Upper lobe of left lung (tissue), 4 donors: ENCODE measurements around the gene PRR33.

Source experiments
- EP300 ChIP-seq, 4 donors: sonication (generic); formaldehyde crosslinking; IDR thresholded peaks; one replicate each; pipeline ENCODE4 v1.5.1; 2017; ENCODE audit warnings: antibody characterized with exemption in 4 of 4, control low read depth in 2 of 4
- POLR2A ChIP-seq, 4 donors: fragments of 450-650 bp; IDR thresholded peaks; one replicate each; pipeline ENCODE4 v1.5.1; 2016 to 2017; ENCODE audit warnings: antibody characterized with exemption in 4 of 4, mild to moderate bottlenecking in 2 of 4
- POLR2AphosphoS5 ChIP-seq, 2 donors: sonication (generic); formaldehyde crosslinking; IDR thresholded peaks; one replicate each; pipeline ENCODE4 v1.5.1; 2017; ENCODE audit warnings: antibody characterized with exemption in 2 of 2
- TF ChIP-seq, protein P1 (sequence below), 6 experiments: fragments of 450-650 bp in 4 of 6; fragments of 200-600 bp in 2 of 6; sonication (generic) in 2 of 6; IDR thresholded peaks; one replicate each; pipeline ENCODE4 v1.5.1; 2016 to 2019; ENCODE audit warnings: antibody characterized with exemption in 6 of 6

GRCh38 chr11:1926156-1927025 lies 34.7 kb upstream of the PRR33 start:
- TF ChIP-seq, protein P1, sequence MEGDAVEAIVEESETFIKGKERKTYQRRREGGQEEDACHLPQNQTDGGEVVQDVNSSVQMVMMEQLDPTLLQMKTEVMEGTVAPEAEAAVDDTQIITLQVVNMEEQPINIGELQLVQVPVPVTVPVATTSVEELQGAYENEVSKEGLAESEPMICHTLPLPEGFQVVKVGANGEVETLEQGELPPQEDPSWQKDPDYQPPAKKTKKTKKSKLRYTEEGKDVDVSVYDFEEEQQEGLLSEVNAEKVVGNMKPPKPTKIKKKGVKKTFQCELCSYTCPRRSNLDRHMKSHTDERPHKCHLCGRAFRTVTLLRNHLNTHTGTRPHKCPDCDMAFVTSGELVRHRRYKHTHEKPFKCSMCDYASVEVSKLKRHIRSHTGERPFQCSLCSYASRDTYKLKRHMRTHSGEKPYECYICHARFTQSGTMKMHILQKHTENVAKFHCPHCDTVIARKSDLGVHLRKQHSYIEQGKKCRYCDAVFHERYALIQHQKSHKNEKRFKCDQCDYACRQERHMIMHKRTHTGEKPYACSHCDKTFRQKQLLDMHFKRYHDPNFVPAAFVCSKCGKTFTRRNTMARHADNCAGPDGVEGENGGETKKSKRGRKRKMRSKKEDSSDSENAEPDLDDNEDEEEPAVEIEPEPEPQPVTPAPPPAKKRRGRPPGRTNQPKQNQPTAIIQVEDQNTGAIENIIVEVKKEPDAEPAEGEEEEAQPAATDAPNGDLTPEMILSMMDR (IDR thresholded peaks at IDR 0.05): no peak
- no peak for TF ChIP-seq POLR2AphosphoS5 (IDR thresholded peaks at IDR 0.05)
- no peak for TF ChIP-seq POLR2A (IDR thresholded peaks at IDR 0.05)
- TF ChIP-seq EP300 (IDR thresholded peaks at IDR 0.05): no peak
